Measurements from ENCODE around the gene CEP250.
A peak's percentile ranks its signal among the peaks of the same experiment; 100 is the strongest.
"Not testable (repeated sequence)": the region's sequence is repeated elsewhere in the genome, so short reads cannot be mapped to it uniquely, and the experiment has no call there.

The CEP250 gene

GRCh38 chr20:35454881-35455609, at the start of gene CEP250:
TSS of gene CEP250 (plus strand) at chr20:35455598. CDS start at chr20:35462368, 6,770 bp downstream.
- DNase-seq (ENCODE audit: low read depth in 1 of 2, low spot score in 1 of 2), result peak; percentile 81 to 91

GRCh38 chr20:35405775-35406174, 49.6 kb upstream of the CEP250 start:
- no peak for DNase-seq (ENCODE audit: low read depth in 1 of 2, low spot score in 1 of 2)

- no peak for DNase-seq (ENCODE audit: low read depth in 1 of 2, low spot score in 1 of 2)
Measured at GRCh38 chr20:35408270-35408669, 47.1 kb upstream of the CEP250 start.

- DNase-seq (ENCODE audit: low read depth in 1 of 2, low spot score in 1 of 2), result no peak
Measured at GRCh38 chr20:35409542-35409941, 45.9 kb upstream of the CEP250 start.

- DNase-seq (ENCODE audit: low read depth in 1 of 2, low spot score in 1 of 2), result no peak
Measured at GRCh38 chr20:35410613-35411012, 44.8 kb upstream of the CEP250 start.

GRCh38 chr20:35421322-35421721, 34.1 kb upstream of the CEP250 start:
- no peak for DNase-seq (ENCODE audit: low read depth in 1 of 2, low spot score in 1 of 2)

GRCh38 chr20:35431621-35432429, 23.6 kb upstream of the CEP250 start:
- DNase-seq (ENCODE audit: low read depth in 1 of 2, low spot score in 1 of 2), result no peak

GRCh38 chr20:35432430-35432735, 23.0 kb upstream of the CEP250 start:
- DNase-seq (ENCODE audit: low read depth in 1 of 2, low spot score in 1 of 2), result no peak

GRCh38 chr20:35433337-35433736, 22.1 kb upstream of the CEP250 start:
- no peak for DNase-seq (ENCODE audit: low read depth in 1 of 2, low spot score in 1 of 2)

GRCh38 chr20:35434085-35435005, 21.1 kb upstream of the CEP250 start:
- no peak for DNase-seq (ENCODE audit: low read depth in 1 of 2, low spot score in 1 of 2)

- no peak for DNase-seq (ENCODE audit: low read depth in 1 of 2, low spot score in 1 of 2)
Measured at GRCh38 chr20:35436177-35436573, 19.2 kb upstream of the CEP250 start.

GRCh38 chr20:35437599-35437998, 17.8 kb upstream of the CEP250 start:
- no peak for DNase-seq (ENCODE audit: low read depth in 1 of 2, low spot score in 1 of 2)

GRCh38 chr20:35443003-35443402, 12.4 kb upstream of the CEP250 start:
- no peak for DNase-seq (ENCODE audit: low read depth in 1 of 2, low spot score in 1 of 2)

- no peak for DNase-seq (ENCODE audit: low read depth in 1 of 2, low spot score in 1 of 2)
Measured at GRCh38 chr20:35444226-35444625, 11.2 kb upstream of the CEP250 start.

GRCh38 chr20:35446356-35447078, 8.9 kb upstream of the CEP250 start:
- no peak for DNase-seq (ENCODE audit: low read depth in 1 of 2, low spot score in 1 of 2)

GRCh38 chr20:35447082-35447789, 8.2 kb upstream of the CEP250 start:
- DNase-seq (ENCODE audit: low read depth in 1 of 2, low spot score in 1 of 2), result peak; percentile 81 to 94

- DNase-seq (ENCODE audit: low read depth in 1 of 2, low spot score in 1 of 2), result no peak
Measured at GRCh38 chr20:35448788-35449373, 6.5 kb upstream of the CEP250 start.

- not testable (repeated sequence) for DNase-seq (ENCODE audit: low read depth in 1 of 2, low spot score in 1 of 2)
Measured at GRCh38 chr20:35449855-35450254, 5.5 kb upstream of the CEP250 start.

GRCh38 chr20:35451295-35451694, 4.1 kb upstream of the CEP250 start:
- no peak for DNase-seq (ENCODE audit: low read depth in 1 of 2, low spot score in 1 of 2)

- DNase-seq (ENCODE audit: low read depth in 1 of 2, low spot score in 1 of 2), result no peak
Measured at GRCh38 chr20:35453647-35454046, 1.8 kb upstream of the CEP250 start.

Data from activated T-helper 1 cell treated with anti-CD3 and anti-CD28 coated beads, Interleukin-2, amount 50 U/mL, for 16 hours (primary cell).